Measurements from ENCODE around the gene HAVCR2.
A peak's percentile ranks its signal among the peaks of the same experiment; 100 is the strongest.

The HAVCR2 gene

GRCh38 chr5:157045601-157046000, 63.2 kb downstream of the HAVCR2 start:
- DNase-seq (ENCODE audit: low spot score), result no peak

GRCh38 chr5:157038568-157039187, 70.2 kb downstream of the HAVCR2 start:
- peak; percentile 90 for DNase-seq (ENCODE audit: low spot score)
